22Rv1 (cell line): ENCODE measurements around the gene ZNF658.
"Not testable (repeated sequence)": the region's sequence is repeated elsewhere in the genome, so short reads cannot be mapped to it uniquely, and the experiment has no call there.

ENCODE experiments used
- H3K27ac ChIP-seq: fragments of 450-650 bp; 2 replicates; pipeline ENCODE4 v1.5.1; 2017

Gene ZNF658

DNA sequence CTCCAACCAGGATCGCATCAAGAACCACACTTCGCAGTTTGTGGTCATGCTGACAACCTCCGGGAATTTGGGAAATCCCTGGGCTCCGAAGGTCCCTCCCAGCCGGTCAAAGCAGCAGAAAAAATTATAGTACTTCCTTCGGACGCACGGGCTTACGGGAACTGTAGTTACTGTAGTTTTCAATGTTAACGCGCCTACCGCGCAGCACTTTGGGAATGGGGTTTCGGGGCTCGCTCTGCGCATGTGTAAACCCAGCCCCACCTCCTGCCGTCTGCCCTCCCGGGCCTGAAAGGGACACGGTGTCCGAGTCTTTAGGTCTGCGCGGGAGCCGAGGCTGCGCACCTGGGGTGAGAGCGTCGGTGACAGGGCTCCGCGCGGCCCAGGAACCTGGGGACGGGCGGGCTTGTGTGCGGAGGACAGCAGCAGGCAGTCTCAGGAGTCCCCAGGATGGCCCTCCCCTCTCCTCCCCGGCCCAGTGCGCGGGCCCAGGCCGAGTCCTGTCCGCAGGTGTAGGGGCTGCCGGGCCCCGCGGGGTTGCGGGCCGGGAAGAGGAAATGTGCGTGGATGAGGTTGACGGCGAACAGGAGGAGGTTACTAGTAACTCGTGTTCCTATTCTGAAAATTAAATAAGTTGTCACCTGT, at the start of gene ZNF658:
Gene ZNF658, plus strand, starts transcription at position 236 of the 642 bp plus-strand sequence. CDS start 2,837 bp downstream, outside the sequence.
- not testable (repeated sequence) for H3K27ac ChIP-seq

DNA sequence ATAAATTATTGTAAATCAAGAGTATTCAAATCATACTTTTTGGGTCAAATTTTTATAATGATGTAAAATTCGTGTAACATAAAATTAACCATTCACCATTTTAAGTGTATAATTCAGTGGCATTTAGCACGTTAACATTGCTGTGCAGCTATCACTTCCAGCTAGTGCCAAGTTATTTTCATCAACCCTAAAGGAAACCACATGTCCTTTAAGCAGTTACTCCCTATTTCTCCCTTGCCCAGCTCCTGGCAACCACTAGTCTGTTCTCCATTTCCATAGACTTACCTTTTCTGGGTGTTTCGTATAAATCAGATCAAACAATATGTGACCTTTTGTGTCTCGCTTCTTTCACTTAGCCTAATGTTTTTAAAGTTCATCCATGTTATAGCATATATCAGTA, 38.8 kb upstream of the ZNF658 start:
- not testable (repeated sequence) for H3K27ac ChIP-seq

- H3K27ac ChIP-seq: not testable (repeated sequence)
These were observed 31.9 kb upstream of the ZNF658 start for GRCh38 chr9:66868660-66869059.

- not testable (repeated sequence) for H3K27ac ChIP-seq
These were observed 19.9 kb upstream of the ZNF658 start for GRCh38 chr9:66880605-66881004.

DNA sequence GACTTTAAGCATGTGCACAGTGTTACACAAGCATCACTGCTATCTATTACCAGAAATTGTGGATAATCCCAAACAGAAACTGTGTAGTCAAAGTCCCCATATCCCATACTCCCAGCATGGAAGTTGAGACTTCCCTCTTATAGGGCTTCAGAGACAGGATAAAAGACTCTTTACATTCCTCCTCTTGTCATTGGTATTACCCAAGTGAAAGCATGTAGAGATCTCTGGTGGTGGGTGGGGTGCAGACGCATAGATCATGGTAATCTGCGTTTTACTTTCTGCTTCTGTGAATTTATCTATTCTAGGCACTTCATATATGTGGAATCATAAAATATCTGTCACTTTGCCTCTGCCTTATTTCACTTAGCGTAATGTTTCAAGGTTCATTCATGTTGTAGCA, 18.7 kb upstream of the ZNF658 start:
- not testable (repeated sequence) for H3K27ac ChIP-seq

DNA sequence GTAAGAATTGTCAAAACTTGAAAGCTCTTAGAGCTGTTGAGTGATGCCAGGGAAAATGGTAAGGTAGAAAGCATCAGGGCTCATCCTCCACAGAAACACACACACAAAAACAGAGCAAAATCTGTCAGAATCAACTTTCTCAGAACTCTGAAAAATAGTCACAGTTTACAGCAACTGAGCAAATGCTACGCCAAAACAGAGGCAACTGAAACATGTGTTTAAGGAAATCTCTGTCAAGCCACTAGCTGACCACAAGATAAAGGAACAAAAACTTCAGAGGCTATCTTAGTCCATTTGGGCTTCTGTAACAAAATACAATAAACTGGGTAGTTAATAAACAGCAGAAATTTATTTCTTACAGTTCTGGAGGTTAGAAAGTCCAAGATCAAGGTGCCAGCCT, 10.2 kb upstream of the ZNF658 start:
- H3K27ac ChIP-seq: not testable (repeated sequence)

- H3K27ac ChIP-seq: not testable (repeated sequence)
These were observed 616 bp downstream of the ZNF658 start for GRCh38 chr9:66901141-66901540.

DNA sequence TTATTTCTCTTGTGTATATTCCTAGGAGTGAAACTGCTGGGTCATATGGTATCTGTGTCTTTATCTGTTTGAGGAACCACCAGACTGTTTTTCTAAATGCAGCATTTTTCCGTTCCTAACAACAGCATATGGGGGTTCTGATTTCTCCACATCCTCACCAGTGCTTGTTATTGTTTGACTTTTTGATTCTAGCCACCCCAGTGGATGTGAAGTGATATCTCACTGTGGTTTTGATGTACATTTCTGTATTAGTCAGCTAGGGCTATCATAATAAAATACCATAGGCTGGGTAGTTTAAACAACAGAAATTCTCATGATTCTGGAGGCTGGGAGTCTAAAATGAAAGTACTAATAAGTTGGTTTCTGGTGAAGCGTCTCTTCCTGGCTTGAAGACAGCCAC, 9.0 kb downstream of the ZNF658 start:
- H3K27ac ChIP-seq: not testable (repeated sequence)

DNA sequence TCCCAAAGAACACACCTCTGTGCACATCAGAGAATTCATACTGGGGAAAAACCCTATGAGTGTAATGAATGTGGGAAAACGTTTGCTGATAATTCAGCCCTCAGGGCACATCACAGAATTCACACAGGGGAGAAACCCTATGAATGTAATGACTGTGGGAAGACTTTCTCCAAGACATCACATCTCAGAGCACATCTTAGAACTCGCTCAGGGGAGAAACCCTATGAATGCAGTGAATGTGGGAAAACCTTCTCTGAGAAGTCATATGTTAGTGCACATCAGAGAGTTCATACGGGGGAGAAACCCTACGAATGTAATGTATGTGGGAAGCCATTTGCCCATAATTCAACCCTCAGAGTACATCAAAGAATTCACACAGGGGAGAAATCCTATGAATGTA, 19.5 kb downstream of the ZNF658 start:
- H3K27ac ChIP-seq: not testable (repeated sequence)

GRCh38 chr9:66936194-66936870, 35.8 kb downstream of the ZNF658 start:
- not testable (repeated sequence) for H3K27ac ChIP-seq

DNA sequence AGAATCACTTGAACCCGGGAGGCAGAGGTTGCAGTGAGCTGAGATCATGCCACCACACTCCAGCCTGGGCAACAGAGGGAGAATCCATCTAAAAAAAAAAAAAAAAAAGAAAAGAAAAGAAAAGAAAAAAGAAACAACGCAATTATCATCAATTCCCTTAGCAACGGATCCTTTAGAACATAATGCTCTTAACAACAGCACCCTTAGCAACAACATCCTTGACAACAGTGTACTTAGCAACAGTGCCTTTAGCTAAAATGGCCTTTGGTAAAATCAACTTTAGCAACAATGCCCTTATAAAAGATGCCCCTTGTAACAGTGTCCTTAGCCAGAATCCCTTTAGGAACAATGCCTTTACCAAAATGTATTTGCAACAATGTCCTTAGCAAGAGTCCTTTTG, 37.1 kb downstream of the ZNF658 start:
- H3K27ac ChIP-seq: not testable (repeated sequence)

GRCh38 chr9:66938322-66938721, 37.8 kb downstream of the ZNF658 start:
- H3K27ac ChIP-seq: not testable (repeated sequence)

- H3K27ac ChIP-seq: not testable (repeated sequence)
These were observed 39.6 kb downstream of the ZNF658 start for GRCh38 chr9:66939878-66940830.

DNA sequence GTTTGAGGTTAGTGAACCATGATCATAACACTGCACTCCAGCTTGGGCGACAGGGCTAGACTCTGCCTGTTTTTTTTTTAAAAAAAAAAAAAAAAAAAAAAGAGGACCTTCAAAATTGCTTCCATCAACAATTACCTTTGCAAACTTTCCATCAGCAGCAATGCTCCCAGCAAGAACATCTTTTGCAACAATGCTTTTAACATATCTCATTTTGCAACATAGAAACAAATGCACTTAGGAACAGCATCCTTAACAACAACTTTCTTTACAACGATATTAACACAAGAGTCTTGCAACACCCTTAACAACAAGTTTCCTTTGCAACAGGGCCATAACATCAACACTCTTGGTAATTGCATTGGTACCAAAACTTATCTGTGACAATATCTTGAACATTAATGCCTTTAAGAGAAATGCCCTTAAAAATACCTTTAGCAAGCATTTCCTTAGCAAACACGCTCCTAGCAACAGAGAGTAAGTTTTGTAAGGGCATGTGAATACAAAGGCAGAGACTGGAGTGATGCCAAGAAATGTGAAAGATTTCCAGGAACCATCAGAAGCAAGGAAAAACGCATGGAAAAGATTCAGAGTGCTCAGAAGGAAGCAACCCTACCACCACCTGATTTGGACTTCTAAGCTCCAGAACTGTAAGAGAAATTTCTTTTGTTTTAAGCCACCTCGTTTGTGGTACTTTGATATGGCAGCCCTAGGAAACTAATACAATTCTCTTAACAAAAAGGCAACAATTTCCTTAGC, 42.1 kb downstream of the ZNF658 start:
- H3K27ac ChIP-seq: not testable (repeated sequence)

DNA sequence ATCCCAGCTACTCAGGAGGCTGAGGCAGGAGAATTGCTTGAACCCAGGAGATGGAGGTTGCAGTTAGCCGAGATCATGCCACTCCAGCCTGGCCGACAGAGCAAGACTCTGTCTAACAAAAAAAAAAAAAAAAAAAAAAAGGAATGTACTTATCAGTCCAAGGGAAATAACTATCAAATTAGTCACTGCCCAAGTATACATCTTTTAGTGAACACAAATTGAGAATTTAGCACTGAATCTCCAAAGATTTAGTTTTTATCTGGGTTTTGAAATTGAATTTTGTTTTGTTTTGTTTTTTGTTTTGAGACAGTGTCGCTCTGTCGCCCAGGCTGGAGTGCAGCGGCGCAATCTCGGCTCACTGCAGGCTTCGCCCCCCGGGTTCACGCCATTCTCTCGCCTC, 52.1 kb downstream of the ZNF658 start:
- H3K27ac ChIP-seq: not testable (repeated sequence)
